KOPT-K1 (cell line): ENCODE measurements around the gene WIPF3.

Experiments used
- H3K27ac ChIP-seq: fragments of 200-600 bp; sonication (generic); 2 replicates; pipeline ENCODE4 v1.5.1; 2016; ENCODE audit warnings: antibody characterized with exemption, mild to moderate bottlenecking, low read depth, low read length; ENCODE audit not compliant: poor library complexity, severe bottlenecking
- H3K36me3 ChIP-seq: fragments of 200-600 bp; sonication (generic); 2 replicates; pipeline ENCODE4 v1.5.1; 2017; ENCODE audit warnings: antibody characterized with exemption, mild to moderate bottlenecking, low read length, moderate library complexity; ENCODE audit not compliant: insufficient read depth
- H3K9me3 ChIP-seq: fragments of 200-600 bp; sonication (generic); 2 replicates; pipeline ENCODE4 v1.5.1; 2017; ENCODE audit warnings: antibody characterized with exemption, low read length, mild to moderate bottlenecking; ENCODE audit not compliant: insufficient read depth, poor library complexity, severe bottlenecking

Gene WIPF3

DNA sequence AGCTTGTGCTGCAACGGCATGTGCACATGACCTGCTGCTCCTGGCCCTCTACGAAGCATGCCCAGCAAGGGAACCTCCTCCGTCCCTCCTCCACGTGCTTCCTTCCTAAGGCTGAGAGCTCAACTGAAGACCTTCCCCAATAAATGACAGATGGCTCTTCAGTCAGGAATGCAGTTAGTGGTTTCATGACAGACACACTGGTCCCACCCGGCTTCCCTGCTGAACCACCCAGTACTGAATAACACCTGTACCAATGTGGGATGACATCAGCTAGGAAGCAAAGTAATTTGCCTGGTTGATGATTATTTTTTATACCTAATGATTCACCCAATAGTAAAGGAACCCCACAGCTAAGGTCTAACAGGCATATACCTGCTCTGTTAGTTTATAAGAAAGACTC, 114.2 kb downstream of the WIPF3 start:
- Histone ChIP-seq H3K9me3 (no peaks in the 10 kb centered on the region), H3K36me3 (no peaks in the 10 kb centered on the region), H3K27ac (no peak overlapping the region)

DNA sequence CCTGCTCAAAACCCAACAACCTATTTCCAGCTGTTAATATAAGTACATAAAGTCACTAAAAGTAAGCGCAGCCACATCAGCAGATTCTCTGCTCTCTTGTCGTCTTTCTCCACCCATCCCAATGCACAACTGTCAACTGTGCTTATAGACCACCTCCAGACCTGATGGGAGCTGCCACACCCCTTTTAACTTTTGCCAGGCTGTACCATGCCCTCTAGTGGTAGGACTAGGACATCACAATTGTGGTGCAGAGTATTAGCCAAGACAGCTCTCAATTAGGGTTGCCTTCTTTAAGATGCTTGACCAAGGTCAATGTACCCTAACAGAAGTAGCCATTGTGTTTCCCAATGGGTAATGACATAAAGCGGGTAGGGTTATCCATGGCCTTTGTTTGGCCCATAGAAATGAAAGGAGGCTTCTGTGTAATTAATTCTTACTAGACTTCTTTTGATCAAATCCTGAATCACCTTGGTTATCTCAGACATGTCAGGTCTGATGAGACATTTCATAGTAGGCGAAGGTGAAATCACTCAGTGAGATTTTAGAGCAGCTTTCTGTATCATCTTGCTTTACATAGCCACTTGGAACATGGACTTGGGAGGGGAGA, 115.2 kb downstream of the WIPF3 start:
- Histone ChIP-seq H3K27ac (no peak overlapping the region), H3K9me3 (no peaks in the 10 kb centered on the region), H3K36me3 (no peaks in the 10 kb centered on the region)

DNA sequence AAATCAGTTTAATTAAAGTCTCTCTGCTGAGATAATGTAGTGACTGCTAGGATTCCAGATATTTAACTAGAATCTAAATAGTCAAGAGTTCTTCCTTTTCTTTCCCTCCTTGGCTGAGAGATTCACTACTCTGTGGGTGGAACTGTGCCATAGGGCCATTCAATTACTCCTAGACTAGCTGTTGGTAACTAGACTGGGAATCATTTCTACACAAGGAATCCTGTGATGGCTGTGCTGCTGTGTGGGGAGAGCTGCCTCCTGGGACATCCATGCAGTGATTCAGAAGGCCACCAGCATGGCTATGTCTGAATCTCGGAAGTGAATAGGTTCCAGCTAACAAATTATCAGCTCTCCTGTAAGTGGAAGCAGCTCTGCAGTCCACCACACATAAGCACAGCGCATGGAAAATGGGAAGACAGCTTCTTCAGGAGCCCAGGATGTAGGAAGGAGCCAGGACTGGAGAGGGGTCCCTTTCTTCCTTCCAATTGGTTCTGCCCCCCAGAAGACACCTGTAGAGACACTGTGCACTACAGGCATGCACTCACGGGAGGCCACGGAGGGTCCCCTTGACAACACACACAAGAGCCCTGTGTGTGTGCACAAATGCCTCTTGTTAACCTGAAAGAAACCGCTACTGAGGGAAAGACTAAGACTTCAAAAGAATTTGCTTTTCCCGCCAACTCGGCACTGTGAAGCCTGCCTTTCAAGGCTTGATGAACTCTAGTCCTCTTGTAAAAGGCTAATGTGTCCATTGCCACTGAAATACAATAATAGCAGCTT, 116.8 kb downstream of the WIPF3 start:
- no peaks in the 10 kb centered on the region for H3K9me3 ChIP-seq
- no peak overlapping the region for H3K27ac ChIP-seq
- no peaks in the 10 kb centered on the region for H3K36me3 ChIP-seq

DNA sequence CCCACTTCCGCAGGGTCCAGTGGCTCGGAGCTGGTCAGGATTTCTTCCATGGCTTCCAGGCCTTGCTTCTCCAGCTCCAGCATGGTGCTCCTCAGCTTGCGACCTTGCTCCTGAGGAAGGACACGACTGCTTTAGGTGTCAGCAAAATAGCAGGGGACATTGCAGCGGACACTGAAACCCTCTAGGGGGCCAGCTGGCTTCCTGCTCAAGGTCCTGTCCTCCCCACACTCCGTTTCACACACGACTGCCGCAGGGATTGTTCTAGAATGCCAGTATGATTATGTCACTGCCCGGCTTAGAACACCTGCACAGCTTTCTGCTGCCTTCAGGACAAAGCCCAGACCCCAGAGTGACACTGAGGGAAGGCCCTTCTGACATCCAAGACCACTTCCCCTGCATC, 117.7 kb downstream of the WIPF3 start:
- H3K27ac ChIP-seq, result no peak overlapping the region
- H3K36me3 ChIP-seq, result no peaks in the 10 kb centered on the region
- no peaks in the 10 kb centered on the region for H3K9me3 ChIP-seq

DNA sequence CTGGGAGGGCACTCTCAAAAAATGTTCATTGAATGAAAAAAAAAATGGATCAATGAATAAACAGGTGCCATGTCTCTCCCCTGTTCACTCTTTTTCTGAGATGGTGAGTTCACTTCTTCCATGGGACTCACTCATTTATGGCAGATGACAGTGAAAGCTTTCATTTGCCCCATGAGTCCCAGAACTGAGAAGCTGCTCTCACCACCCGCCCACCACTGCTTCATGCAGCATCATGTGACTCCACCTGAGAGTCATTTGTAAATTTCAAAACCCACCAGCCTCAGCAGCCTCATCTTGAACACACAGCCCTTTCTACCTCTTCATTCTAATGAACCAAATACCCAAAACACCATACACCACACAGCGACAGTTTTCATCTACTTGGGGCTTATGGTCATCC, 118.4 kb downstream of the WIPF3 start:
- Histone ChIP-seq H3K36me3 (no peaks in the 10 kb centered on the region), H3K9me3 (no peaks in the 10 kb centered on the region)

DNA sequence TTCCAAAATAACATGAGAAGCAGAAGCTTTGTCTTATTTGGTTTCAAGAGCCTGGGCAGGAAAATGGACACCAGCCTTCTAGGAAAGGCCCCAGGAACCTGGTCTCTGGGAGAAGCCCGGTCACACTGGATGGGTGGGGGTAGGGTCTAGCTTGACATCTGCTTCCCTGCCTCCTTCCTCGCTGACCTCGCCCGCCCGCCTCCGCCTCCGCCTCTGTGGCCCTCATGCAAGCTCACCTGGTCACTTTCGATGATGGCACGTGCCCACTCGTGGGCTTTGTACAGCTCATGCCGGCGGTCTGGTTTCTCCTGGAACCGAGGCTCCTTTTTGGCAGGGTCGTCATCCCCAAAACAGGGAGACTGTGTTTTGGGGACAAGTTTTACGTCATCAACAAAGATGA, 119.9 kb downstream of the WIPF3 start:
- H3K27ac ChIP-seq, result no peak overlapping the region
- H3K36me3 ChIP-seq, result no peaks in the 10 kb centered on the region
- no peaks in the 10 kb centered on the region for H3K9me3 ChIP-seq

More for the DNA sequence above, 118.4 kb downstream of the WIPF3 start:
- H3K27ac ChIP-seq, result no peak overlapping the region

DNA sequence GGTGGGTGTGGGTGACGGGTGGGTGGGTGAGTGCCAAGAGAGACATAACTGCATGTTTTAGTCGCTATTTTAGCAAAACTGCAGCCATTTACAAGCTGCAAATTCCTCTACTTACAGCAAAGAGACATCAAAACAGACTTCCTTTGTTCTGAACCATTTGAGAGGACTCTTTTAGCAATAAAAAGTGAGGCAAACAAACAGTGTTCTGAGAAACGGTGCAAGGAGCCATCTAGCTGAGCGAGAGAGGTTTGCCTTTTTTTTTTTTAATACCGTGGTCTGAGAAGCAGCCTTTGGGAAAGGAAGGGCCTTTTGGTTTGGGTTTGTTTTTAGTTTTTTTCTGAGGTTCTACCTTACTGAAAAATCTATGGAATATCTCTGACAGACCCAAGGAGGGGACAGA, 120.4 kb downstream of the WIPF3 start:
- Histone ChIP-seq H3K36me3 (no peaks in the 10 kb centered on the region), H3K27ac (no peak overlapping the region), H3K9me3 (no peaks in the 10 kb centered on the region)

DNA sequence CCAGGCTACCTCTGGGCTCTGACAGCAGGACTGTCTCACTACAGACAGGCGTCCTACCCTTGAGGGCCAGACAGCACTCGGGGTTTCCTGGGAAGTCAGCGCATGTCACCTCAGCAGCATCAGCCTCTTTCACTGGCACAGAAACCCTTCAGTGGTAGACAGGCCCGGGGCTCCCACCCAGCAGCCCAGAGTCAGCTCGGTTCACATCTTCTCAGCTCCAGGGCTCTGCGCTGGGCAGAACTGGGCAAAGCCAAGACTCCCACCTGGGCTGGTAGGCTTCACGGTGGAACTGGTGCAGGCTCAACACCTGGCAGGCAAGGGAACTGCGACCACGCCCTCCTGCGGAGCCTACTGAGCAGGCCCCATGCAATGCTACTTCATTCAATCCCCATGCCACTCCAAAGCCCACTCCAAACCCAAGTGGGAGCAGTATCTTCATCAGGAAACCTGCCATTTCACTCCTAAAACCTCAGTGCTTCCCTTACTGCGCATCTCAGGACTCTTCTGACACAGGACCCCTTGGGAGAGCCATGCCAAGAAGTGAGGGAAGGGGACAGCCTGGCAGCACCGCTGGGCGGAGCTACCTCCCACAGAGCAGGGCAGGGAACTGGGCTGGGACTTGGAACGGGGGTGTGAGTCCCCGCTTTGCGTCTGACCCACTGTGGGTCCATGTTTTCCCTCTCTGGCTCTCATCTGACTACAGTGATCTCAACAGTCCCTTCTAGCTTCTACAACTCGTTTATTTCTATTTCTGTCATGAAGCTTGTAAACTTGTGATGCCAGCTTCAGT, 122.9 kb downstream of the WIPF3 start:
- Histone ChIP-seq H3K27ac (no peak overlapping the region), H3K36me3 (no peaks in the 10 kb centered on the region), H3K9me3 (no peaks in the 10 kb centered on the region)

DNA sequence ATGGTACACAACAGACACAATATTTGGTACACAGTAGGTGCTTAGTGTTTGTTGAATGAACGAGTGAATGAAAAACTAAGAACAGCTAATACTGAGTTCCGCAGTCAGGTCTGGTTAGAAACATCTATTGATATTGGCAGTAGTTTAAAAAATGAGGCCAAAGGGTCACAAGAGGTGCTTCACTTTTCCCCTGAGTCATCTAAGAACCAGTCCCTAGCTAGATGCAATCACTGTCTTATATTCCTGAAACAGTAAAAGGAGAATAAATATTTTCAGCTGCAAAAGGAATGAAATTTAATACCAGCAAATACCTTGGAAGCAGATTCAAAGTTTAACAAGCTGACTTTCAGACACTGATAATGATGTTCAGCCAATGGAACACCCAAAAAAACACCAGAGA, 128.8 kb downstream of the WIPF3 start:
- Histone ChIP-seq H3K27ac (no peak overlapping the region), H3K36me3 (no peaks in the 10 kb centered on the region), H3K9me3 (no peaks in the 10 kb centered on the region)

DNA sequence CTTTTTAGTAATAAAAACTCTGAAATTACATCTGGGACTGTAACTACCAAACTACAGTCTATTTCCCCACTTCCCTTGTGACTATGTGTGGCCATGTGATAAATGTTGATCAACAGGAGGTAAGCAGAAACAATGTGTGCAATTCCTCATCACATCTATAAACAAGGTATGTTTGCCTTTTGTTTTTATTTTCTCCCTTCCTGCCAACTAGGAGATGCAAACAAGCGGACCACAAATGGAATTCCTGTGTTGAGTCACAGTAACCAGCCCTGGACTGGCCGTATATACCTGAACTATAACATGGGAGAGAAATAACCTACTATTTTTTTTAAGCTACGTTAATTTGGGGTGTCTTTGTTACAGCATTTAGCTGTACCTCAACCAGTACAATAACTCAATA, 130.8 kb downstream of the WIPF3 start:
- no peaks in the 10 kb centered on the region for H3K9me3 ChIP-seq
- H3K27ac ChIP-seq, result no peak overlapping the region
- H3K36me3 ChIP-seq, result no peaks in the 10 kb centered on the region

DNA sequence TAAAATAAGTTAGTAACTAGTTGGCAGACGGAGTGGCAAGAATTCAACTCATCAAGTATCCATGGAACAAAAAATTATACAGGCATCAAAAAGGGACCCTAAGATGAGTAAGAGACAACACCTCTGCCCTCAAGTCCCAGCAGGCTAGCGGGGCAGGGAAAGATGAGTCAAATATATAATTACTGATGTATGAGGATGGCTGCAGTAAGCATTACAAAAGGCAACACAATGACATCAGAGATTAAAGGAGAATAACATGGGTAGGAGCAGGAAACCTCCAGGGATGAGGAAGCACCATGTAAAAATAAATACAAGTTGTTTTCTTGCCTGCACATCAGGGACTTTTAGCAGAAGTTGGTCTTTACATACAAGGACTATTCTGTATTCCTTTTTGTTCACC, 133.9 kb downstream of the WIPF3 start:
- H3K9me3 ChIP-seq, result no peaks in the 10 kb centered on the region
- H3K27ac ChIP-seq, result no peak overlapping the region
- H3K36me3 ChIP-seq, result no peaks in the 10 kb centered on the region

DNA sequence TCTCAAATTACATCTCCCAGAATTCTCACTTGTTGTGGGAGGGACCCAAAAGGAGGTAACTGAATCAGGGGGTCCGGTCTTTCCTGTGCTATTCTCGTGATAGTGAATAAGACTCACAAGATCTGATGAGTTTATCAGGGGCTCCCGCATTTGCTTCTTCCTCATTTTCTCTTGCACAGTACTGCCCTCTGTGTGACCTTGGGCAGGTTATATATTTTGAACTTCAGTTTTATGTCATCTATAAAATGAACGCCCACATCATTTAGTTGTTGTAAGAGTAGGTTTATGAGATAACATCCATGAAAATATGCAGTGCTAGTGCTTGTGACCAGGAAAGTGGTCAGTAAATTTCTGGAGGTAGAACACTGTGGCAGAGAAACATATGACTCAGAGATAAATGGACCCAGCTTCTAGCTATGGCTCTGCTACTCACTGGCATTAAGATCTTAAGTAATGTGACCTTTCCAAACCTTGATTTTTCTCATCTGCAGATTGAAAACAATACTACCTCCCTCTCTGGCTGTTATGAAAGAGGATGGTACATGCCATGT, 139.0 kb downstream of the WIPF3 start:
- Histone ChIP-seq H3K27ac (no peak overlapping the region), H3K9me3 (peaks cover 11% of the 10 kb centered on the region), H3K36me3 (no peaks in the 10 kb centered on the region)

DNA sequence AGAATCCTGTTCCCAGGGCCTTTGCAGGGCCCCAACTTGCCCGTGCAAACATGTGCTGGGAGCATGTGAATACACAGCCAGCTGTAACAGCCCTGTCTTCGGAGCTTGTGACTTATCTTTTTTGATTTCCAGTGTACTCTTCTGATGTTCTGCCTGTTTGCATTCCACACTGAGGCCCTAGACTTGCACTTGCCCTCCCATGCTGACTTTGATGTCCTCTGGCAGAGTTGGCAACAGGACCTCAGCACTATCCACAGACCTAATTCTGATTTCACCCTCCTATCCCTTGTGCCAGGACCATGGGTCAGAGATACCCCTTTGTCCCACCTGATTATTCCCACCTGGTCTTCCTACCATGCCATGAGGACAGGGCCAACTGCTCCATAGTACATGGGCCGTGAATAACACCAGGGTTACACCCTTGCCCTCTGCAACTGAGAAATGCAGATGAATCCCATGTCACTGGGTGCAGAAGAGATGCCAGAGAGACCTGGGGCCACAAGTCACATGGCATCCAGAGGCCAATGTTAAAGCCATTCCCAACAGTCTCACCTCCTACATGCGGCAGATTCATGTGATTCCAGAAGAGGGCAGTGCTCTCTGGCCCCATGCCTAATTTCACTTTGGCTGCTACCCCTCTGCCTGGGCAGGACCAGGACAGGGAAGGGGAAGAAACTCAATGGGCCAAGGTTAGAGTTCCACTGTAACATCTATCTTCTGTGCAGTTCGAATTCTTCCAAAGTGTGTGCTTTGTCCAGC, 140.3 kb downstream of the WIPF3 start:
- Histone ChIP-seq H3K9me3 (peaks cover 23% of the 10 kb centered on the region), H3K27ac (no peak overlapping the region), H3K36me3 (no peaks in the 10 kb centered on the region)

DNA sequence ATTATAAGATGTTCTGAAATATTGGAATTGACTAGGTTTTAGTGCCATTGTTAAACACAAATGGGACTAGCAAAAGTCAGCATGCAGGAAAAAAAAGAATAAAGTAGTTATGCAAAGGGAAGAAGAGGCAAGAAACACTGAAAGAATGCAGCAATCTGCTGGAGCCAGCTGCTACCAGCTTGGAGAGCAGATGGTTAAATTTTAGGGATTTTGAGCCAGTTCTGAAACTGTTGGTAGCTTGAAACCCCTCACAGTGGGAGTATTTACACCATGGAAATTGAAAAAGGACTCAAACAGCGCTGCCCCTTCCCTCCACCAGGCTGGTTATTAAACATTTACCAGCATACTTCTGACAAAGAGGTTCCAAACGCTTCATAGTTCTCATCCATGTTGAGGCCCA, 142.3 kb downstream of the WIPF3 start:
- no peaks in the 10 kb centered on the region for H3K36me3 ChIP-seq
- no peak overlapping the region for H3K27ac ChIP-seq

DNA sequence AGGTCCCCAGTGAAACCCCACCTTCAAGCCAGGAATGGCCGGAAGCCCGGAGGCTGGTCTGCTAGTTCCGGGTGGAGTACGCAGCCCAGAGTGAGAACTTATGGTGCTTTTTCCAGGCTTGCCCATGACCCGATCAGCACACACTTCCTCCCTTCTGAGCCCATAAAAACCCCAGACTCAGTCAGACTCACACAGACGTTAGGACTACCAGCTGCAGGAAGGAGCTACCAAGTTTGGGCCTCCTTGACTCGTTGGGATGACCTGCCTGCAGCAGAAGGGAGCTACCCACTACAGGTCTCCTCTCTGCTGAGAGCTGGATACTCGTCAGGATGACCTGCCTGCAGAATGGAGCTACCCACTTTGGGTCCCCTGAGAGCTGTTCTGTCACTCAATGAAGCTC, 144.2 kb downstream of the WIPF3 start:
- Histone ChIP-seq H3K9me3 (peaks cover 27% of the 10 kb centered on the region), H3K27ac (no peak overlapping the region), H3K36me3 (no peaks in the 10 kb centered on the region)

More for the DNA sequence above, 142.3 kb downstream of the WIPF3 start:
- H3K9me3 ChIP-seq, result peaks cover 27% of the 10 kb centered on the region
